ENCODE measurements around the gene CDC42EP2.

CDC42EP2 gene

DNA sequence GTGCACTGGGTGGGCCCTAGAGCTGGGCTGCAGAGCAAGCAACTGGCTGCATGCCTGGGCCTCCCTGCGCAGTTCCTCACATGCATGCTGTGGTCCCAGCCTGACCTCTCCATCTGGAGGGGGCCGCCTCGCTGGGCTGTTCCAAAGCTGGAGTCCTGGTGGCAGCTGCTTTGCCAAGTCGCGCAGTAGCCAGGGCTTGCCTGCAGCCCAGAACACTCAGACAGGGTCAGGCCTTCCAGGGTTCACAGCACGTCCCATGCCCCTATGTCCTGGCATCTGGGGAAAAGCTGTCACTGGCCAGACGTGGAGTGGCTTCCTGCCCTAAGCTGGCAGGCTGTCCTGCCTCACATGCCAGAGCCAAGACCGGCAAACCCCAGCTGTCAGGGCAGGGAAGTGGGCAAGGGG, 16.5 kb upstream of the CDC42EP2 start:
- H2BK12ac ChIP-seq (ENCODE audit: low read length): no peak overlapping the region
- no peak overlapping the region for H2AK5ac ChIP-seq (ENCODE audit: low read depth, low read length)

DNA sequence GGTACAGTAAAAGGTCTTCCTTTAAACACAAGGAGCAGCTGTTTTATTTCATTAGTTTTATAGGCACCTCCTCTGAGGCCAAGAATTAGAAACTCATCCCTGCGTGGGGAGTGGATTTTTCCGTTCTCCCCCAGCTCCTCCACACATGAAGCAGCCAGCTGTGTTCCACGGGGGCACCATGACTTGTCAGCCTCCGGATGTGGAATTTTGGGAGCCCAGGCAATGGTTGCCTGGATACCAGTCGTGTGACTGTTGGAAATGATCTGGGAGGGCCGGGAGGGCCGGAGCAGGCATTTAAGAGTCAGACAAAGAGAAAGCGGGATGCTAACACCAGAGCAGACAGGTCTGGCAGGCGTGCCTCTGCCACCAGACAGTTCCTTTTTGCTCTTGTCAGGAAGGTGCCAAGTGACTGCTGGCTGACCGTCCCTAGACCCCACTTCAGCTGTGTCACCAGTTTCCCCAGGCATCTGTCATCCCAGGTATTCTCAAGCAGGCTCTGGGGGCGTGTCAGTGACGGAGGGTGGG, 15.9 kb upstream of the CDC42EP2 start:
- peaks cover 43 to 88% of the 10 kb centered on the region in 2 donors for H3K36me3 ChIP-seq (replicated peaks in 1 of 2; ENCODE audit: control insufficient read depth in 2 of 2, insufficient read depth in 2 of 2, low read length in 2 of 2)
- no peak overlapping the region for H2BK15ac ChIP-seq (ENCODE audit: low read length)
- H3K14ac ChIP-seq (ENCODE audit: low read length): no peak overlapping the region
- peaks cover 9 to 30% of the 10 kb centered on the region in 2 donors for H3K4me1 ChIP-seq (ENCODE audit: control insufficient read depth in 2 of 2, insufficient read depth in 1 of 2, low read depth in 1 of 2, low read length in 2 of 2)
- no peak overlapping the region for H3K4me3 ChIP-seq (ENCODE audit: low read length in 2 of 2)
- no peak overlapping the region for H3K23ac ChIP-seq (ENCODE audit: low read depth, low read length, poor library complexity)
- no peak overlapping the region for H3K9ac ChIP-seq (ENCODE audit: low read depth, low read length, poor library complexity)
- H4K91ac ChIP-seq (ENCODE audit: low read depth, low read length, poor library complexity): no peak overlapping the region
- no peak overlapping the region for H4K8ac ChIP-seq (ENCODE audit: low read depth, low read length)
- H3K79me1 ChIP-seq (ENCODE audit: low read depth, low read length): no peaks in the 10 kb centered on the region
- H2BK12ac ChIP-seq (ENCODE audit: low read length): no peak overlapping the region
- H2BK5ac ChIP-seq (ENCODE audit: low read length): no peak overlapping the region
- H3K9me3 ChIP-seq (replicated peaks in 1 of 2; ENCODE audit: control insufficient read depth in 2 of 2, insufficient read depth in 1 of 2, low read depth in 1 of 2, low read length in 2 of 2): no peaks in the 10 kb centered on the region
- H3K27ac ChIP-seq (replicated peaks; ENCODE audit: low read length): no peak overlapping the region
- no peak overlapping the region for H2AK5ac ChIP-seq (ENCODE audit: low read depth, low read length)
- H3K4me2 ChIP-seq (ENCODE audit: insufficient read depth, low read length, poor library complexity, severe bottlenecking): no peak overlapping the region
- H3K18ac ChIP-seq (ENCODE audit: low read length): no peak overlapping the region
- WGBS, 2 donors (ENCODE audit: extremely low coverage in 2 of 2, insufficient read length in 2 of 2, insufficient replicate concordance in 1 of 2): no CpG with 5 or more reads among the region's 12 CpGs
- DNase-seq (ENCODE audit: low spot score): no peak
- H2AFZ ChIP-seq (ENCODE audit: low read length): peak overlapping the region; percentile 77
- H3K4ac ChIP-seq (ENCODE audit: low read length): no peak overlapping the region
- H2BK120ac ChIP-seq (ENCODE audit: low read depth, low read length): no peak overlapping the region
- no peaks in the 10 kb centered on the region for H3K27me3 ChIP-seq (ENCODE audit: control insufficient read depth in 3 of 3, insufficient read depth in 3 of 3, low read depth in 1 of 3, low read length in 3 of 3)

More for the DNA sequence above, 16.5 kb upstream of the CDC42EP2 start:
- no peak overlapping the region for H4K8ac ChIP-seq (ENCODE audit: low read depth, low read length)
- H3K9me3 ChIP-seq (replicated peaks in 1 of 2; ENCODE audit: control insufficient read depth in 2 of 2, insufficient read depth in 1 of 2, low read depth in 1 of 2, low read length in 2 of 2): no peaks in the 10 kb centered on the region
- no peak overlapping the region for H2BK120ac ChIP-seq (ENCODE audit: low read depth, low read length)
- H3K14ac ChIP-seq (ENCODE audit: low read length): no peak overlapping the region
- H3K23ac ChIP-seq (ENCODE audit: low read depth, low read length, poor library complexity): no peak overlapping the region
- H3K4ac ChIP-seq (ENCODE audit: low read length): no peak overlapping the region
- peak overlapping the region; percentile 11 for H3K18ac ChIP-seq (ENCODE audit: low read length)
- peak overlapping the region; percentile 76 for H4K91ac ChIP-seq (ENCODE audit: low read depth, low read length, poor library complexity)
- no peaks in the 10 kb centered on the region for H3K27me3 ChIP-seq (ENCODE audit: control insufficient read depth in 3 of 3, insufficient read depth in 3 of 3, low read depth in 1 of 3, low read length in 3 of 3)
- H2BK5ac ChIP-seq (ENCODE audit: low read length): no peak overlapping the region
- no peak for DNase-seq (ENCODE audit: low spot score)
- H2BK15ac ChIP-seq (ENCODE audit: low read length): no peak overlapping the region
- peak overlapping the region; percentile 50 for H3K9ac ChIP-seq (ENCODE audit: low read depth, low read length, poor library complexity)
- H3K27ac ChIP-seq (replicated peaks; ENCODE audit: low read length): no peak overlapping the region
- H3K36me3 ChIP-seq (replicated peaks in 1 of 2; ENCODE audit: control insufficient read depth in 2 of 2, insufficient read depth in 2 of 2, low read length in 2 of 2): peaks cover 41 to 89% of the 10 kb centered on the region in 2 donors
- H3K4me2 ChIP-seq (ENCODE audit: insufficient read depth, low read length, poor library complexity, severe bottlenecking): no peak overlapping the region
- H3K4me1 ChIP-seq (ENCODE audit: control insufficient read depth in 2 of 2, insufficient read depth in 1 of 2, low read depth in 1 of 2, low read length in 2 of 2): peaks cover 9 to 30% of the 10 kb centered on the region in 2 donors
- peak overlapping the region in 1 of 2 donors; percentile 17 for H3K4me3 ChIP-seq (ENCODE audit: low read length in 2 of 2)
- WGBS, 2 donors (ENCODE audit: extremely low coverage in 2 of 2, insufficient read length in 2 of 2, insufficient replicate concordance in 1 of 2): no CpG with 5 or more reads among the region's 8 CpGs
- H3K79me1 ChIP-seq (ENCODE audit: low read depth, low read length): no peaks in the 10 kb centered on the region
- no peak overlapping the region for H2AFZ ChIP-seq (ENCODE audit: low read length)

DNA sequence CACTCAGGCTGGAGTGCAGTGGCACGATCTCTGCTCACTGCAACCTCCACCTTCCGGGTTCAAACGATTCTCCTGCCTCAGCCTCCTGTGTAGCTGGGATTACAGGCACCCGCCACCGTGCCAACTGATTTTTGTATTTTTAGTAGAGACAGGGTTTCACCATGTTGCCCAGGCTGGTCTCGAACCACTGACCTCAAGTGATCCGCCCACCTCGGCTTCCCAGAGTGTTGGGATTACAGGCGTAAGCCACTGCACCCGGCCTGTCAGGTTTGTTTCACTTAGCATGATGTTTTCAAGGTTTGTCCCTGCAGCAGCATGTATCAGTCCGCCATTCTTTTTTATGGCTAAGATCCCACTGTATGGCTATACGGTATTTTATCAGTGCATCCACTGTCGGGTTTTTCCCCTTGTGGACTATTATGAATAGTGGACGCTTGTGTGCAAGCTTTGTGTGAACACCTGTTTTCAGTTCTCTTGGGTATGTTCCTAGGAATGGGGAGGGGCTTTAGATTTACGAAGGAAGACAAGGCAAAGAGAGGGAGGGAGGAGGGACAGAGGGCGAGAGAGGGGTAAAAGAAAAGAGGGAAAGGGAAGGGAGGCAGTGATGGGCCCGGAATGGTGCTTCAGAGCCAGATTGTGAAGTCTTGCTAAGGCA, 13.9 kb upstream of the CDC42EP2 start:
- H3K23ac ChIP-seq (ENCODE audit: low read depth, low read length, poor library complexity): no peak overlapping the region
- no peak overlapping the region for H4K8ac ChIP-seq (ENCODE audit: low read depth, low read length)
- H2AK5ac ChIP-seq (ENCODE audit: low read depth, low read length): no peak overlapping the region

DNA sequence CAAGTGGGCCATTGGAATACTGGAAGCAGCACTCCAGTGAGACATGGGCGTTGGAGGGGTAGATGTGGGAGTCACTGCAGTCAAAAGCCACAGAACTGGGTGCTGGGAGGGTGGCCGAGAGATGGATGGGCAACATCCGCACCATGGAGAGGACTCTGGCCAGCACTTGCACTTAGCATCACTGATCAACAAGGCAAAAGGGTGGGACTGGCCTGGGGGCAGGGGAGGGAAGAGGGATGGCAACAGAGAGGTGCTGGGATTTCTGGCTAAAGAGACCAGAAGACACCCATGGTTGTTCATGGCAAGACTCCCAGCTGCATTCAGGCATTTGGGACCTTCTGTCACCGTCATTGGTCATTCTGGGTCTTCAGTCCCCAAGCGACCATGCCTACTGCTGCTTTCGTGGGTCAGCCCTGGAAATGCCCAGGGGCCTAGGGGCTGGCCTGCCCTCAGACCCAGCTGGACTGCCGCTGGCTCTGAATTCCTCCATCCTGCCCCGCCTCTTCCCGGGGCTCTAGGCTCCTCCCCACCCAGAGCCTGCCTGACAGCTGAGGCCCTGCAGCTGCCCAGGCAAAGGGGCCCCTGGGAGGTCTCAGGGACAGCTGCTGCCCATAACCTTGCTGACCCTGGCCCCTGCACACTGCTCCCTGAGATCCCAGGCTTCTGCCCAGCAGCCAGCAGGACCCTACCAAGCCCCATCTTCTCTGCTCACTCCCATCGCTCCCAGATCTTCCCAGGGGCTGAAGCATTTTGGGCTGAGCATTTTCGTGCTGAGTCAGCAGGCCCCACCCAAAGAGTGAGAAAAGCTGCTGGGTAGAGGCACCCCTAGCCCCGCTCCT, 13.0 kb upstream of the CDC42EP2 start:
- Histone ChIP-seq H2BK15ac (ENCODE audit: low read length) (peak overlapping the region; percentile 44), H2BK12ac (ENCODE audit: low read length) (no peak overlapping the region), H3K27ac (replicated peaks; ENCODE audit: low read length) (no peak overlapping the region), H2AFZ (ENCODE audit: low read length) (peak overlapping the region; percentile 47), H4K91ac (ENCODE audit: low read depth, low read length, poor library complexity) (no peak overlapping the region), H3K4me1 (ENCODE audit: control insufficient read depth in 2 of 2, insufficient read depth in 1 of 2, low read depth in 1 of 2, low read length in 2 of 2) (peaks cover 9 to 30% of the 10 kb centered on the region in 2 donors), H3K4me2 (ENCODE audit: insufficient read depth, low read length, poor library complexity, severe bottlenecking) (no peak overlapping the region), H3K18ac (ENCODE audit: low read length) (peak overlapping the region; percentile 84), H3K14ac (ENCODE audit: low read length) (no peak overlapping the region), H2AK5ac (ENCODE audit: low read depth, low read length) (peak overlapping the region; percentile 18), H3K9ac (ENCODE audit: low read depth, low read length, poor library complexity) (peak overlapping the region; percentile 70), H3K9me3 (replicated peaks in 1 of 2; ENCODE audit: control insufficient read depth in 2 of 2, insufficient read depth in 1 of 2, low read depth in 1 of 2, low read length in 2 of 2) (peaks cover 0 to 2% of the 10 kb centered on the region in 2 donors), H3K23ac (ENCODE audit: low read depth, low read length, poor library complexity) (peak overlapping the region; percentile 83), H2BK5ac (ENCODE audit: low read length) (peak overlapping the region; percentile 67), H3K4ac (ENCODE audit: low read length) (no peak overlapping the region), H3K27me3 (ENCODE audit: control insufficient read depth in 3 of 3, insufficient read depth in 3 of 3, low read depth in 1 of 3, low read length in 3 of 3) (no peaks in the 10 kb centered on the region), H4K8ac (ENCODE audit: low read depth, low read length) (peak overlapping the region; percentile 8), H3K4me3 (ENCODE audit: low read length in 2 of 2) (no peak overlapping the region), H3K79me1 (ENCODE audit: low read depth, low read length) (peaks cover 2% of the 10 kb centered on the region), H2BK120ac (ENCODE audit: low read depth, low read length) (no peak overlapping the region), H3K36me3 (replicated peaks in 1 of 2; ENCODE audit: control insufficient read depth in 2 of 2, insufficient read depth in 2 of 2, low read length in 2 of 2) (peaks cover 26 to 79% of the 10 kb centered on the region in 2 donors)
- WGBS, 2 donors (ENCODE audit: extremely low coverage in 2 of 2, insufficient read length in 2 of 2, insufficient replicate concordance in 1 of 2): no CpG with 5 or more reads among the region's 12 CpGs
- DNase-seq (ENCODE audit: low spot score): no peak

More for the DNA sequence above, 13.9 kb upstream of the CDC42EP2 start:
- no peak overlapping the region for H3K14ac ChIP-seq (ENCODE audit: low read length)
- no CpG with 5 or more reads among the region's 17 CpGs for WGBS, 2 donors (ENCODE audit: extremely low coverage in 2 of 2, insufficient read length in 2 of 2, insufficient replicate concordance in 1 of 2)
- peaks cover 2% of the 10 kb centered on the region for H3K79me1 ChIP-seq (ENCODE audit: low read depth, low read length)
- no peak overlapping the region for H3K4me3 ChIP-seq (ENCODE audit: low read length in 2 of 2)
- H3K4me2 ChIP-seq (ENCODE audit: insufficient read depth, low read length, poor library complexity, severe bottlenecking): no peak overlapping the region
- H2BK15ac ChIP-seq (ENCODE audit: low read length): no peak overlapping the region
- H2BK120ac ChIP-seq (ENCODE audit: low read depth, low read length): no peak overlapping the region
- peaks cover 9 to 30% of the 10 kb centered on the region in 2 donors for H3K4me1 ChIP-seq (ENCODE audit: control insufficient read depth in 2 of 2, insufficient read depth in 1 of 2, low read depth in 1 of 2, low read length in 2 of 2)
- H3K36me3 ChIP-seq (replicated peaks in 1 of 2; ENCODE audit: control insufficient read depth in 2 of 2, insufficient read depth in 2 of 2, low read length in 2 of 2): peaks cover 33 to 88% of the 10 kb centered on the region in 2 donors
- H3K4ac ChIP-seq (ENCODE audit: low read length): no peak overlapping the region
- no peak overlapping the region for H2AFZ ChIP-seq (ENCODE audit: low read length)
- no peak for DNase-seq (ENCODE audit: low spot score)
- H3K27me3 ChIP-seq (ENCODE audit: control insufficient read depth in 3 of 3, insufficient read depth in 3 of 3, low read depth in 1 of 3, low read length in 3 of 3): no peaks in the 10 kb centered on the region
- no peak overlapping the region for H4K91ac ChIP-seq (ENCODE audit: low read depth, low read length, poor library complexity)
- H2BK5ac ChIP-seq (ENCODE audit: low read length): no peak overlapping the region
- no peak overlapping the region for H3K18ac ChIP-seq (ENCODE audit: low read length)
- H3K27ac ChIP-seq (replicated peaks; ENCODE audit: low read length): no peak overlapping the region
- no peak overlapping the region for H2BK12ac ChIP-seq (ENCODE audit: low read length)
- peaks cover 0 to 2% of the 10 kb centered on the region in 2 donors for H3K9me3 ChIP-seq (replicated peaks in 1 of 2; ENCODE audit: control insufficient read depth in 2 of 2, insufficient read depth in 1 of 2, low read depth in 1 of 2, low read length in 2 of 2)
- H3K9ac ChIP-seq (ENCODE audit: low read depth, low read length, poor library complexity): no peak overlapping the region

All from neuronal stem cell (in vitro differentiated cells).